Stimulated activated naive CD4-positive, alpha-beta T cell treated with Interleukin-2 at 50 U/mL for 16 hours (primary cell): Measurements from ENCODE around the gene KCNIP4.
"Not testable (repeated sequence)": the region's sequence is repeated elsewhere in the genome, so short reads cannot be mapped to it uniquely, and the experiment has no call there.

Experiments
- DNase-seq: peaks from one replicate; lab custom pipeline; 2025; lab: John Stamatoyannopoulos, UW

Gene KCNIP4

GRCh38 chr4:21948347-21949072, at the start of gene KCNIP4:
TSS of gene KCNIP4 (minus strand) at chr4:21948772.
- DNase-seq, result no peak

GRCh38 chr4:21996618-21997017, 48.0 kb upstream of the KCNIP4 start:
- DNase-seq, result not testable (repeated sequence)

- DNase-seq, result no peak
Measured at GRCh38 chr4:21992330-21992729, 43.8 kb upstream of the KCNIP4 start.

- DNase-seq, result no peak
Measured at GRCh38 chr4:21991562-21991961, 43.0 kb upstream of the KCNIP4 start.

GRCh38 chr4:21991050-21991449, 42.5 kb upstream of the KCNIP4 start:
- DNase-seq, result no peak

GRCh38 chr4:21989351-21989750, 40.8 kb upstream of the KCNIP4 start:
- DNase-seq, result no peak

- DNase-seq, result no peak
Measured at GRCh38 chr4:21986307-21986706, 37.7 kb upstream of the KCNIP4 start.

GRCh38 chr4:21982087-21982486, 33.5 kb upstream of the KCNIP4 start:
- DNase-seq, result no peak

- no peak for DNase-seq
Measured at GRCh38 chr4:21979196-21979595, 30.6 kb upstream of the KCNIP4 start.

- DNase-seq, result no peak
Measured at GRCh38 chr4:21976166-21976565, 27.6 kb upstream of the KCNIP4 start.

GRCh38 chr4:21973850-21974249, 25.3 kb upstream of the KCNIP4 start:
- DNase-seq, result no peak

GRCh38 chr4:21964762-21965319, 16.3 kb upstream of the KCNIP4 start:
- no peak for DNase-seq

- no peak for DNase-seq
Measured at GRCh38 chr4:21962691-21963090, 14.1 kb upstream of the KCNIP4 start.

- no peak for DNase-seq
Measured at GRCh38 chr4:21960793-21961192, 12.2 kb upstream of the KCNIP4 start.

- no peak for DNase-seq
Measured at GRCh38 chr4:21954916-21955315, 6.3 kb upstream of the KCNIP4 start.

GRCh38 chr4:21953653-21954052, 5.1 kb upstream of the KCNIP4 start:
- no peak for DNase-seq

- no peak for DNase-seq
Measured at GRCh38 chr4:21952549-21952948, 4.0 kb upstream of the KCNIP4 start.

GRCh38 chr4:21949073-21949457, 493 bp upstream of the KCNIP4 start:
- DNase-seq, result no peak

GRCh38 chr4:21947791-21948346, 703 bp downstream of the KCNIP4 start:
- DNase-seq, result no peak

- no peak for DNase-seq
Measured at GRCh38 chr4:21946858-21947257, 1.7 kb downstream of the KCNIP4 start.

GRCh38 chr4:21921526-21922180, 26.9 kb downstream of the KCNIP4 start:
- no peak for DNase-seq

GRCh38 chr4:21915761-21916160, 32.8 kb downstream of the KCNIP4 start:
- DNase-seq, result no peak

GRCh38 chr4:21901831-21902230, 46.7 kb downstream of the KCNIP4 start:
- no peak for DNase-seq
